ENCODE measurements around the gene NEGR1.

NEGR1 gene

DNA sequence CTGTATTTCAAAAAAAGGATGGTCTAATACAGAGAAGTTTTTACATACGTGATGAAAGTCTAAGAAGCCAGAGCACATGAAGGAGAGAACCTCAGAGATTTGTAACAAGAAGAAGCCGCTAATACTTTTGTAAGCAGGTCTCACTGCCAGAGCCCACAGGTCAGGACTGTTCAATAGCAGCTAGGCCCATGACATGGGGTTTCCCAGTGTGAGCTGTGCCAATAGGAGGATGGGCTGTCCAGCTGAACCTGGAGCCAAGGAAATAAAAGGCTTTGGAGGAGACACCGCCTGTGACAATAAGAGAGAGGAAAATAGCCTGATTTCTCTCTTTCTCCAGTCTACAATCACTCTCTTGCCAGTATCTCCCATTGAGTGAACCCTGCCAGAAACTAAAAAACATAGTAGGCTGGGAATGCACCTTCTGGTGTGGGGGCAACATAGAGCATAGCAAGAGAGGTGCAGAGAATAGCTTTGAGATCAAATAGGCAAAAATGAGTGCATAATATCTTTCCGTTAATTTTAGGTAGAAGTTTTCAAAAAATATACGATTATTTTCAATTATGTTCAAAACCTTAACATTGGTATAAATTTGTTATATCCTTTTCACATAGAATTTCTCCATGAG, 360.3 kb downstream of the NEGR1 start:
- Histone ChIP-seq H3K4me2 (ENCODE audit: low read depth, low read length, poor library complexity, severe bottlenecking) (no peak overlapping the region), H3K27me3 (ENCODE audit: insufficient read depth, low read length, poor library complexity, severe bottlenecking) (no peaks in the 10 kb centered on the region), H3K36me3 (ENCODE audit: insufficient read depth, low read length) (no peaks in the 10 kb centered on the region), H3K4me3 (ENCODE audit: low read length, poor library complexity, severe bottlenecking) (no peak overlapping the region), H2AFZ (ENCODE audit: low read length) (no peak overlapping the region), H3K4me1 (ENCODE audit: insufficient read depth, low read length, poor library complexity, severe bottlenecking) (no peaks in the 10 kb centered on the region), H4K20me1 (ENCODE audit: insufficient read depth, low read length, poor library complexity, severe bottlenecking) (no peaks in the 10 kb centered on the region), H3K9ac (ENCODE audit: low read depth, low read length, poor library complexity, severe bottlenecking) (no peak overlapping the region), H3K9me3 (ENCODE audit: insufficient read depth, low read depth, low read length) (no peaks in the 10 kb centered on the region), H3K79me2 (ENCODE audit: insufficient read depth, low read length) (no peaks in the 10 kb centered on the region), H3F3A (ENCODE audit: low read depth) (no peaks in the 10 kb centered on the region), H3K9me2 (replicated peaks; ENCODE audit: low read depth, low read length) (no peaks in the 10 kb centered on the region)
- TF ChIP-seq, protein P1, sequence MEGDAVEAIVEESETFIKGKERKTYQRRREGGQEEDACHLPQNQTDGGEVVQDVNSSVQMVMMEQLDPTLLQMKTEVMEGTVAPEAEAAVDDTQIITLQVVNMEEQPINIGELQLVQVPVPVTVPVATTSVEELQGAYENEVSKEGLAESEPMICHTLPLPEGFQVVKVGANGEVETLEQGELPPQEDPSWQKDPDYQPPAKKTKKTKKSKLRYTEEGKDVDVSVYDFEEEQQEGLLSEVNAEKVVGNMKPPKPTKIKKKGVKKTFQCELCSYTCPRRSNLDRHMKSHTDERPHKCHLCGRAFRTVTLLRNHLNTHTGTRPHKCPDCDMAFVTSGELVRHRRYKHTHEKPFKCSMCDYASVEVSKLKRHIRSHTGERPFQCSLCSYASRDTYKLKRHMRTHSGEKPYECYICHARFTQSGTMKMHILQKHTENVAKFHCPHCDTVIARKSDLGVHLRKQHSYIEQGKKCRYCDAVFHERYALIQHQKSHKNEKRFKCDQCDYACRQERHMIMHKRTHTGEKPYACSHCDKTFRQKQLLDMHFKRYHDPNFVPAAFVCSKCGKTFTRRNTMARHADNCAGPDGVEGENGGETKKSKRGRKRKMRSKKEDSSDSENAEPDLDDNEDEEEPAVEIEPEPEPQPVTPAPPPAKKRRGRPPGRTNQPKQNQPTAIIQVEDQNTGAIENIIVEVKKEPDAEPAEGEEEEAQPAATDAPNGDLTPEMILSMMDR (conservative IDR thresholded peaks at IDR 0.05; ENCODE audit: low read length) = peak; percentile 46
- no peak for TF ChIP-seq EZH2phosphoT487 (IDR thresholded peaks at IDR 0.05; ENCODE audit: borderline replicate concordance)

DNA sequence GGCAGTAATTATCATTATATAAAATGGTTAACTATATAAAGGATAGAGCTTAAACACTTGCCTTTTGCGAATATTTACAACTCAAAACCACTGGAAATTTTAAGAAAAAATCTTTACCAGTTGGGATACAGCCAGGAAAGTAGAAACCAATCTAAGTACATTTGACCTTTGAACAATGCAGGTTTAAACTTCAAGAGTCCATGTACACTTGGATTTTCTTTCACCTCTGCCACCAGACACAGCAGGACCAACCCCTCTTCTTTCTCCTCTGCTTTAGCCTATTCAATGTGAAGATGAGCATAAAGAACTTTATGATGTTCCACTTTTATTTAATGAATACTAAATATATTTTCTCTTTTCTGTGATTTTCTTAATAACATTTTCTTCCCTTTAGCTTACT, 361.1 kb downstream of the NEGR1 start:
- Histone ChIP-seq H3K4me2 (ENCODE audit: low read depth, low read length, poor library complexity, severe bottlenecking) (no peak overlapping the region), H3K4me1 (ENCODE audit: insufficient read depth, low read length, poor library complexity, severe bottlenecking) (no peaks in the 10 kb centered on the region), H2AFZ (ENCODE audit: low read length) (no peak overlapping the region), H3K36me3 (ENCODE audit: insufficient read depth, low read length) (no peaks in the 10 kb centered on the region), H3K27me3 (ENCODE audit: insufficient read depth, low read length, poor library complexity, severe bottlenecking) (no peaks in the 10 kb centered on the region), H3K79me2 (ENCODE audit: insufficient read depth, low read length) (no peaks in the 10 kb centered on the region), H3K9me2 (replicated peaks; ENCODE audit: low read depth, low read length) (no peaks in the 10 kb centered on the region), H3K4me3 (ENCODE audit: low read length, poor library complexity, severe bottlenecking) (no peak overlapping the region), H3K9me3 (ENCODE audit: insufficient read depth, low read depth, low read length) (no peaks in the 10 kb centered on the region), H3K9ac (ENCODE audit: low read depth, low read length, poor library complexity, severe bottlenecking) (no peak overlapping the region), H4K20me1 (ENCODE audit: insufficient read depth, low read length, poor library complexity, severe bottlenecking) (no peaks in the 10 kb centered on the region), H3F3A (ENCODE audit: low read depth) (no peaks in the 10 kb centered on the region)
- TF ChIP-seq EZH2phosphoT487 (IDR thresholded peaks at IDR 0.05; ENCODE audit: borderline replicate concordance) = no peak
- TF ChIP-seq, protein P1 (conservative IDR thresholded peaks at IDR 0.05; ENCODE audit: low read length) = no peak

DNA sequence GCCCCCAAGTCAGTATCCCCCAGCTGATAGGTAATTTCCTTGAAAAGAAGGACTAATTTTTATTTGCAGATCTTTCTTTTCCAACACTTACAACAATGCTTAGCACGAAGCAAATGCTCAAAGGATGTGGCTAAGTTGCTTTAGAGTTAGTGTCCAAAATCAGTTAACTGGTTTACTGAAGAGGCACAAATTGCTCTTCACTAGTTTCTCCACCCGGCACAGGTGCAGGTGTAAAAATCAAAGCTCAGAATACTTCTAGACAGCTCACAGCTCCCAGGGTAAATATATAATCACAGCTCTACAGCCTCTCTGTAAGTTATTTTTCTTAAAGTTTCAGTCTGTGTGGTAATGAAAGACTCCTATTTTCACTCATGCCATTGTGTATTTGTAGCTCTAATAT, 361.8 kb downstream of the NEGR1 start:
- Histone ChIP-seq H3K27me3 (ENCODE audit: insufficient read depth, low read length, poor library complexity, severe bottlenecking) (no peaks in the 10 kb centered on the region), H3K4me2 (ENCODE audit: low read depth, low read length, poor library complexity, severe bottlenecking) (no peak overlapping the region), H3K9me2 (replicated peaks; ENCODE audit: low read depth, low read length) (no peaks in the 10 kb centered on the region), H3F3A (ENCODE audit: low read depth) (no peaks in the 10 kb centered on the region), H3K9me3 (ENCODE audit: insufficient read depth, low read depth, low read length) (no peaks in the 10 kb centered on the region), H3K9ac (ENCODE audit: low read depth, low read length, poor library complexity, severe bottlenecking) (no peak overlapping the region), H3K79me2 (ENCODE audit: insufficient read depth, low read length) (no peaks in the 10 kb centered on the region), H2AFZ (ENCODE audit: low read length) (no peak overlapping the region), H4K20me1 (ENCODE audit: insufficient read depth, low read length, poor library complexity, severe bottlenecking) (no peaks in the 10 kb centered on the region), H3K4me3 (ENCODE audit: low read length, poor library complexity, severe bottlenecking) (no peak overlapping the region), H3K4me1 (ENCODE audit: insufficient read depth, low read length, poor library complexity, severe bottlenecking) (no peaks in the 10 kb centered on the region), H3K36me3 (ENCODE audit: insufficient read depth, low read length) (no peaks in the 10 kb centered on the region)
- no peak for TF ChIP-seq EZH2phosphoT487 (IDR thresholded peaks at IDR 0.05; ENCODE audit: borderline replicate concordance)
- TF ChIP-seq, protein P1 (conservative IDR thresholded peaks at IDR 0.05; ENCODE audit: low read length) = no peak

Data from Loucy (cell line).